Right lobe of liver (tissue), 4 donors: ENCODE results near the gene SLC12A3.

ENCODE experiments used
- POLR2A ChIP-seq: fragments of 450-650 bp; IDR thresholded peaks from one replicate; pipeline ENCODE4 v1.6.1; 2017; ENCODE audit warnings: antibody characterized with exemption, mild to moderate bottlenecking
- TF ChIP-seq, protein P1 (sequence below), 4 donors: fragments of 200-600 bp in 3 of 4; fragments of 450-650 bp in 1 of 4; IDR thresholded peaks; one replicate each; pipeline versions ENCODE4 v1.5.1 to v1.8.0; 2016 to 2022; ENCODE audit warnings: antibody characterized with exemption in 4 of 4, mild to moderate bottlenecking in 2 of 4
- donor health status: DM: no; HTN: no; CAD: no.
- donor health status: DM: no; HTN: no; CAD: no.
- donor health status: DM: no; HTN: yes; CAD: no.

DNA sequence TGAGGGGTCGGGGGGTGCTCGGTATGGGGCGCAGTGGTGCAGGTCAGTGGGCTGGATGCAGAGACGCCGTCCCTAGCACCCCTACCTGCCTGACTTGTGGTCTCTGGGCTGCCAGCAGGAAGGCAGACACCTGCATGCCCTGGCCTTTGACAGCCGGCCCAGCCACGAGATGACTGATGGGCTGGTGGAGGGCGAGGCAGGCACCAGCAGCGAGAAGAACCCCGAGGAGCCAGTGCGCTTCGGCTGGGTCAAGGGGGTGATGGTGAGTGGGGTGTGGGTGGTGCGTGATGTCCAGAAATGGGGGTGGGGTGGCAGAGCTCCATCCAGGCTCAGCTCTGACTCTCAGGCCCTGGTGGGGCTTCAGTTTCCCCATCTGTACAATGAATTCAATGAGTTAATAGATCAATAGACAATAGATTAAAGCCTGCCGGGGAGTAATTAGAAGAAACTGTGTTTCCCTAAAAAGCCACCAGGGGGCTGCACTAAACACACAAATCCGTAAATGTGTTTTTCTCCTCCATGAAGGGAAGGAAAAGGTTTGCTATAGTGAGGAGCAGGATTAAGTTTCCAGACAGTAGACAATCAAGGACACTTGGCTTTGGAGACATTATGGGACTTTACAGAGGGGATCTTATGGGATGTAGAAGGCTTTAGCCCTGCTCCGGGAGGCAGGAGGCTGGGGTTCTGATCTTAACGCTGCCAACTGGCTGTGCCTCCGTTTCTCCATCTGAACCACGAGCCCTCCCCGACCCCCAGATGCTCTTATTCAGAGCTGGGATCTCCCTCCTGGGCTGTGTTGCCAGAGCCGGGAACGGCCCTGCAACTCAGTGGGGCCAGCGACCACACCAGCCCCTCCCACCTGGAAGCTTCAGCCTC is 2.2 kb downstream of the SLC12A3 start:
- TF ChIP-seq, protein P1, sequence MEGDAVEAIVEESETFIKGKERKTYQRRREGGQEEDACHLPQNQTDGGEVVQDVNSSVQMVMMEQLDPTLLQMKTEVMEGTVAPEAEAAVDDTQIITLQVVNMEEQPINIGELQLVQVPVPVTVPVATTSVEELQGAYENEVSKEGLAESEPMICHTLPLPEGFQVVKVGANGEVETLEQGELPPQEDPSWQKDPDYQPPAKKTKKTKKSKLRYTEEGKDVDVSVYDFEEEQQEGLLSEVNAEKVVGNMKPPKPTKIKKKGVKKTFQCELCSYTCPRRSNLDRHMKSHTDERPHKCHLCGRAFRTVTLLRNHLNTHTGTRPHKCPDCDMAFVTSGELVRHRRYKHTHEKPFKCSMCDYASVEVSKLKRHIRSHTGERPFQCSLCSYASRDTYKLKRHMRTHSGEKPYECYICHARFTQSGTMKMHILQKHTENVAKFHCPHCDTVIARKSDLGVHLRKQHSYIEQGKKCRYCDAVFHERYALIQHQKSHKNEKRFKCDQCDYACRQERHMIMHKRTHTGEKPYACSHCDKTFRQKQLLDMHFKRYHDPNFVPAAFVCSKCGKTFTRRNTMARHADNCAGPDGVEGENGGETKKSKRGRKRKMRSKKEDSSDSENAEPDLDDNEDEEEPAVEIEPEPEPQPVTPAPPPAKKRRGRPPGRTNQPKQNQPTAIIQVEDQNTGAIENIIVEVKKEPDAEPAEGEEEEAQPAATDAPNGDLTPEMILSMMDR (IDR thresholded peaks at IDR 0.05): peak; percentile 69 to 84 (median 76)
- no peak for TF ChIP-seq POLR2A
